ENCODE measurements around the gene CDHR2. TPM values are rescaled to one million over a fixed set of nuclear protein-coding genes. Genes with fewer than 3 reads are reported as not detected.

CDHR2 gene
- total RNA-seq, 1 experiment from 2014 or later = 7.8 TPM

DNA sequence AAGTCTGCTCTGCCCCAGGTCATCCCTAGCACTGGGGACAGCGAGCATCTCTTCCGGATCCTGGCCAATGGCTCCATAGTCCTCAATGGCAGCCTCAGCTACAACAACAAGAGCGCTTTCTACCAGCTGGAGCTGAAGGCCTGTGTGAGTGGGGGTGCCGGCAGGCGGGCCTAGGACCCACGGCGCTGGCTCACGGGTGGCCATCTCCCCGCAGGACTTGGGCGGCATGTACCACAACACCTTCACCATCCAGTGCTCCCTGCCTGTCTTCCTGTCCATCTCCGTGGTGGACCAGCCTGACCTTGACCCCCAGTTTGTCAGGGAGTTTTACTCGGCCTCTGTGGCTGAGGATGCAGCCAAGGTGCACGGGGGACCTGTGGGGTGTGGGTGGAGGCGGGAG, 25.9 kb downstream of the CDHR2 start:
- CTCF ChIA-PET = no interaction called here
- Mint-ChIP-seq H3K4me3 (ENCODE audit: low read depth, unreplicated experiment) (no peak overlapping the region), H3K36me3 (ENCODE audit: insufficient read depth, unreplicated experiment) (no peaks in the 10 kb centered on the region), H3K27me3 (ENCODE audit: unreplicated experiment) (no peaks in the 10 kb centered on the region), H3K4me1 (ENCODE audit: low read depth, unreplicated experiment) (no peaks in the 10 kb centered on the region), H3K9me3 (ENCODE audit: low read depth, unreplicated experiment) (no peaks in the 10 kb centered on the region), H3K27ac (ENCODE audit: unreplicated experiment) (no peak overlapping the region)
- TF ChIP-seq, protein P1, sequence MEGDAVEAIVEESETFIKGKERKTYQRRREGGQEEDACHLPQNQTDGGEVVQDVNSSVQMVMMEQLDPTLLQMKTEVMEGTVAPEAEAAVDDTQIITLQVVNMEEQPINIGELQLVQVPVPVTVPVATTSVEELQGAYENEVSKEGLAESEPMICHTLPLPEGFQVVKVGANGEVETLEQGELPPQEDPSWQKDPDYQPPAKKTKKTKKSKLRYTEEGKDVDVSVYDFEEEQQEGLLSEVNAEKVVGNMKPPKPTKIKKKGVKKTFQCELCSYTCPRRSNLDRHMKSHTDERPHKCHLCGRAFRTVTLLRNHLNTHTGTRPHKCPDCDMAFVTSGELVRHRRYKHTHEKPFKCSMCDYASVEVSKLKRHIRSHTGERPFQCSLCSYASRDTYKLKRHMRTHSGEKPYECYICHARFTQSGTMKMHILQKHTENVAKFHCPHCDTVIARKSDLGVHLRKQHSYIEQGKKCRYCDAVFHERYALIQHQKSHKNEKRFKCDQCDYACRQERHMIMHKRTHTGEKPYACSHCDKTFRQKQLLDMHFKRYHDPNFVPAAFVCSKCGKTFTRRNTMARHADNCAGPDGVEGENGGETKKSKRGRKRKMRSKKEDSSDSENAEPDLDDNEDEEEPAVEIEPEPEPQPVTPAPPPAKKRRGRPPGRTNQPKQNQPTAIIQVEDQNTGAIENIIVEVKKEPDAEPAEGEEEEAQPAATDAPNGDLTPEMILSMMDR (IDR thresholded peaks at IDR 0.05; ENCODE audit: unreplicated experiment) = no peak
- no peak for DNase-seq
- no TSS peak for BruUV-seq (replicated peaks)
- intact Hi-C loops (cut with micrococcal nuclease; ENCODE audit: unreplicated experiment) = loop anchor here (2.0 kb wide), 1 partner anchor 72 kb away; the partner anchor contains the start of gene TSPAN17

GRCh38 chr5:176575488-176576422, 26.6 kb downstream of the CDHR2 start:
- CTCF ChIA-PET = no interaction called here
- Mint-ChIP-seq H3K27me3 (ENCODE audit: unreplicated experiment) (no peaks in the 10 kb centered on the region), H3K36me3 (ENCODE audit: insufficient read depth, unreplicated experiment) (no peaks in the 10 kb centered on the region), H3K27ac (ENCODE audit: unreplicated experiment) (no peak overlapping the region), H3K4me3 (ENCODE audit: low read depth, unreplicated experiment) (no peak overlapping the region), H3K4me1 (ENCODE audit: low read depth, unreplicated experiment) (no peaks in the 10 kb centered on the region), H3K9me3 (ENCODE audit: low read depth, unreplicated experiment) (no peaks in the 10 kb centered on the region)
- intact Hi-C loops (cut with micrococcal nuclease; ENCODE audit: unreplicated experiment) = loop anchor here (2.0 kb wide), 1 partner anchor 71 kb away; the partner anchor contains the start of gene TSPAN17
- no peak for DNase-seq
- TF ChIP-seq, protein P1 (IDR thresholded peaks at IDR 0.05; ENCODE audit: unreplicated experiment) = no peak
- no TSS peak for BruUV-seq (replicated peaks)

- Mint-ChIP-seq H3K4me1 (ENCODE audit: low read depth, unreplicated experiment) (no peaks in the 10 kb centered on the region), H3K4me3 (ENCODE audit: low read depth, unreplicated experiment) (no peak overlapping the region), H3K27me3 (ENCODE audit: unreplicated experiment) (no peaks in the 10 kb centered on the region), H3K36me3 (ENCODE audit: insufficient read depth, unreplicated experiment) (no peaks in the 10 kb centered on the region), H3K27ac (ENCODE audit: unreplicated experiment) (no peak overlapping the region), H3K9me3 (ENCODE audit: low read depth, unreplicated experiment) (no peaks in the 10 kb centered on the region)
- intact Hi-C loops (cut with micrococcal nuclease; ENCODE audit: unreplicated experiment) = no loop called here
- no peak for DNase-seq
- BruUV-seq (replicated peaks) = no TSS peak
- CTCF ChIA-PET = no interaction called here
- TF ChIP-seq, protein P1 (IDR thresholded peaks at IDR 0.05; ENCODE audit: unreplicated experiment) = no peak
Observed at GRCh38 chr5:176577312-176578176, 28.4 kb downstream of the CDHR2 start.

DNA sequence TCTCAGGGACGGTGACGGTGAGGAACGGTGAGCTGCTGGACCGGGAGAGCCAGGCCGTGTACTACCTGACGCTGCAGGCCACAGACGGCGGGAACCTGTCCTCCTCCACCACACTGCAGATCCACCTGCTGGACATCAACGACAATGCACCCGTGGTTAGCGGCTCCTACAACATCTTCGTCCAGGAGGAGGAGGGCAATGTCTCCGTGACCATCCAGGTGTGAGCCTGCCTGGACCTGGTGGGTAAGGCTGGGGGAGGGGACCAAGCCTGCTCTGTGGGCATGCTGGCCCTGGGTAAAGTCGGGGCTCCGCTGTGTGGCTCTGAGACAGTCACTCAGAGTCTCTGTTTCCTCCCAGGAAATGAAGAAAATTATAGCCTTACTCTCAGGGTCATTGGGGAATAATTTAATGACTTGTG, 29.3 kb downstream of the CDHR2 start:
- Mint-ChIP-seq H3K4me3 (ENCODE audit: low read depth, unreplicated experiment) (no peak overlapping the region), H3K27ac (ENCODE audit: unreplicated experiment) (no peak overlapping the region), H3K9me3 (ENCODE audit: low read depth, unreplicated experiment) (no peaks in the 10 kb centered on the region), H3K36me3 (ENCODE audit: insufficient read depth, unreplicated experiment) (no peaks in the 10 kb centered on the region), H3K4me1 (ENCODE audit: low read depth, unreplicated experiment) (no peaks in the 10 kb centered on the region), H3K27me3 (ENCODE audit: unreplicated experiment) (no peaks in the 10 kb centered on the region)
- TF ChIP-seq, protein P1 (IDR thresholded peaks at IDR 0.05; ENCODE audit: unreplicated experiment) = peak; percentile 34
- peak; percentile 28 for DNase-seq
- no TSS peak for BruUV-seq (replicated peaks)
- CTCF ChIA-PET = interaction anchor here (0.6 kb wide), 1 partner anchor 118 kb away, joined by 3 read pairs; no protein-coding TSS in a partner anchor
- intact Hi-C loops (cut with micrococcal nuclease; ENCODE audit: unreplicated experiment) = no loop called here
